ENCODE data around the gene FOXN3. TPM values are rescaled to one million over a fixed set of nuclear protein-coding genes. Genes with fewer than 3 reads are reported as not detected.

FOXN3 gene
- total and polyA plus RNA-seq, 8 donors, result 8.8 to 58.0 (median 31.7) TPM

DNA sequence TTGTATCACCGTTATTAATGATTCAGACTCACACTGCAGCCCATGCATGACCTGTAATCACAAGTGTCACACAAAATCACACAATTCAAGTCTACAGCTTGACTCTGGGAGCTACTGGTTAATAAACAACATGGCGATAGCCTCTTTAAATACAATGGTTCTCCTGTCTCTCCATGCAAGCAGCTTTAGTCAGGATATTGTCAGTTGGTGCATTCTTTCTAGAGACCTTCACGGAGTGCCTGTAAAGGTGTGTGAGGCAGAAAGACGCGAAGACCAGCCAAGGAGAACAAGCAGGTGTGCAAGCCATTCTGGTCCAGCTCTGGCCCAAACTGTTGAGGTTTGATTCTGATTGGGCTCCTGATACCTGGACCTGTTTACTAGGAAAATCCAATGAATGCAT lies 40.0 kb upstream of the FOXN3 start:
- FAIRE-seq (no peak), DNase-seq (no peak), ATAC-seq (no peak)
- no peaks in the 10 kb centered on the region for H3K27me3 ChIP-seq
- H3K27ac ChIP-seq, result no peak overlapping the region
- no peaks in the 10 kb centered on the region for H3K36me3 ChIP-seq
- no peaks in the 10 kb centered on the region for H3K9me3 ChIP-seq
- 89 to 94% methylated on average over 5 of the region's 5 CpGs for WGBS, 2 donors
- H3K4me1 ChIP-seq, result peaks cover 0 to 4% (median 0%) of the 10 kb centered on the region in 3 donors
- H3K4me3 ChIP-seq, result no peak overlapping the region
- TF ChIP-seq, protein P1, sequence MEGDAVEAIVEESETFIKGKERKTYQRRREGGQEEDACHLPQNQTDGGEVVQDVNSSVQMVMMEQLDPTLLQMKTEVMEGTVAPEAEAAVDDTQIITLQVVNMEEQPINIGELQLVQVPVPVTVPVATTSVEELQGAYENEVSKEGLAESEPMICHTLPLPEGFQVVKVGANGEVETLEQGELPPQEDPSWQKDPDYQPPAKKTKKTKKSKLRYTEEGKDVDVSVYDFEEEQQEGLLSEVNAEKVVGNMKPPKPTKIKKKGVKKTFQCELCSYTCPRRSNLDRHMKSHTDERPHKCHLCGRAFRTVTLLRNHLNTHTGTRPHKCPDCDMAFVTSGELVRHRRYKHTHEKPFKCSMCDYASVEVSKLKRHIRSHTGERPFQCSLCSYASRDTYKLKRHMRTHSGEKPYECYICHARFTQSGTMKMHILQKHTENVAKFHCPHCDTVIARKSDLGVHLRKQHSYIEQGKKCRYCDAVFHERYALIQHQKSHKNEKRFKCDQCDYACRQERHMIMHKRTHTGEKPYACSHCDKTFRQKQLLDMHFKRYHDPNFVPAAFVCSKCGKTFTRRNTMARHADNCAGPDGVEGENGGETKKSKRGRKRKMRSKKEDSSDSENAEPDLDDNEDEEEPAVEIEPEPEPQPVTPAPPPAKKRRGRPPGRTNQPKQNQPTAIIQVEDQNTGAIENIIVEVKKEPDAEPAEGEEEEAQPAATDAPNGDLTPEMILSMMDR (IDR thresholded peaks at IDR 0.05), result no peak
- intact Hi-C loops (cut with DNase I), result no loop called here

DNA sequence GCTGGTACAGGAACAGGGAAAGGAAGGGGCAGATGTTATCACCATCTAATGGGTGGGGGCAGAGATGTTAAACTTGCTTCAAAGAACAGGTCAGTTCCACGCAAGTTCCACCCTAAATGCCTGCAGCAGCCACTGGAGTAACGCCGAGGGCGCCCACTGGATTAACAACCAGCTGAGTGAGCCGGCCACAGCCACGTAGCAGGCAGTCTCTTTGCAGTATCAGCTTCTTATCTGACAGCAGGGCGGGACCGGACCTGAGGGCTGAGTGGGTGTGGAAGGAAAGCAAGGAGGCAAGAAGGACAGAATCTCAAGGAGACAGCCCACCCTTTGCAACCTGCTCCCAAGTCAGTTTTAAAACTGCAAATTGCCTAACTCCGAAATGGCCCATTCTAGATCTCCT lies 38.4 kb upstream of the FOXN3 start:
- TF ChIP-seq, protein P1 (IDR thresholded peaks at IDR 0.05), result no peak
- Histone ChIP-seq H3K36me3 (no peaks in the 10 kb centered on the region), H3K4me1 (peaks cover 0 to 4% (median 0%) of the 10 kb centered on the region in 3 donors), H3K9me3 (no peaks in the 10 kb centered on the region), H3K27me3 (no peaks in the 10 kb centered on the region), H3K27ac (no peak overlapping the region), H3K4me3 (no peak overlapping the region)
- ATAC-seq (peak; percentile 43 to 86 (median 70)), DNase-seq (peak in 4 of 6 donors; percentile 11 to 62 (median 24)), FAIRE-seq (no peak)
- intact Hi-C loops (cut with DNase I), result no loop called here
- WGBS, 2 donors, result 31 to 32% methylated on average over 9 of the region's 9 CpGs

DNA sequence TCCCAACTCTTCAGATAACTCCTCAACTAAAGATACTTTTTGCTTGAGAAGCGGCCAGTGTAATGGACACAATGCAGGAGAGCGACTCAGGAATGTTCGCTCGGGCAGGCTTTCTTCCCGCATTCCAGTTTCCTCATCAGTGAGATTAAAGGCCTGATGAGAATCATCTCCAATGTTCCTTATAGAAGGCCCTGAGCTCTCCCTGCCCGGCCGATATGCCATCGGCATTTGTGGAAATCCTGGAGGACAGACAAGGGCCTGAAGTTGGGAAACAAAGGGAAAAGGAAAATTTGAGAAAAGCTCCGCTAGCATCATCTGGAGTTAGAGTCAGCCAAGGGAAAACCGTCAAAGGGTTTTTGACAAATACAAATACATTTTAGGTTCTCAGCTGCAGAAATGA lies 38.0 kb upstream of the FOXN3 start:
- H3K36me3 ChIP-seq, result no peaks in the 10 kb centered on the region
- no peak for ATAC-seq
- 83 to 86% methylated on average over 10 of the region's 10 CpGs for WGBS, 2 donors

DNA sequence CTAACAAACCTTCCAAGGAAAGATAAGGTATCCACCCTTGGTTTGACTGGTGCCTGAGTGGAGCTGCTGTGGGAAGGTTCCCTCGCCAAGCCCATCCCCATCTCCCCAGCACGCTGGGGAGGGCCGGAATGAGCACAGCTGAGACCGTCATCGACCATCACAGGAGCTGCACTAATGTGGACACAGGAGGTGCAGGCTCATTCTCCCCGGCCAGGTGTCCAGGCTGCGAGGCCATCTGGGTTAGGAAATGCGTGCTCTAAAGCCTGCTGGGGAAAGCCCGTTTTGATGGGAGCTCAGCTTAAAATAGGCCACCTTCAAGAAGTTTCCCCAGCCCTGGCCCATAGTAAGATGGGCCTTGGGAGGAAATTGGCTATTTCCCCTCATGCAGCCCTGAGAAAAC lies 35.2 kb upstream of the FOXN3 start:
- DNase-seq, result peak in 1 of 6 donors; percentile 17
- no peak overlapping the region for H3K4me3 ChIP-seq
- ATAC-seq, result no peak

More for the DNA sequence above, 38.0 kb upstream of the FOXN3 start:
- Histone ChIP-seq H3K27ac (no peak overlapping the region), H3K9me3 (no peaks in the 10 kb centered on the region), H3K4me1 (peaks cover 0 to 4% (median 0%) of the 10 kb centered on the region in 3 donors), H3K27me3 (no peaks in the 10 kb centered on the region), H3K4me3 (no peak overlapping the region)
- FAIRE-seq (no peak), DNase-seq (peak in 1 of 6 donors; percentile 5)
- intact Hi-C loops (cut with DNase I), result no loop called here
- TF ChIP-seq, protein P1 (IDR thresholded peaks at IDR 0.05), result no peak

DNA sequence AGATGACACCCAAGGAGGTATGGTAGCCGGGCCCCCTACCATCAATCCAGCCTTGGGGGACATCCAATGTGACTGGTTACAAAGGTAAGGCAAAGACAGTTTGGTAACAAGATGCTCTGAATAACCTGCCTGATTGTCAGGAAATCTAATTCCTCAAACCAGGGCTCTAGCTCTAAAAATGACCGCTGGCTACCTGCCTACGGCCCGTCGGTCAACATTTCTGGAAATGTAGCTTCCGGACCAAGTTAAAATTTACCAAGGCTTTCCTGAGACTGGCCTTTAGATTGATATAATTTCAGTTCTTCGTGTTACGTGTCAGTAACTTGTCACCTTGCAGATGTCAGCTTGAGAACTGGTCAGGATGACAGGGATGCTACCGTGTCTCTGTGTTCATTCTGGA lies 34.2 kb upstream of the FOXN3 start:
- Histone ChIP-seq H3K27me3 (no peaks in the 10 kb centered on the region), H3K36me3 (no peaks in the 10 kb centered on the region), H3K27ac (no peak overlapping the region), H3K4me1 (peaks cover 0 to 4% (median 0%) of the 10 kb centered on the region in 3 donors), H3K9me3 (no peaks in the 10 kb centered on the region), H3K4me3 (no peak overlapping the region)
- FAIRE-seq, result no peak
- WGBS, 2 donors, result 91 to 94% methylated on average over 9 of the region's 9 CpGs
- intact Hi-C loops (cut with DNase I), result no loop called here
- TF ChIP-seq, protein P1 (IDR thresholded peaks at IDR 0.05), result no peak
- ATAC-seq, result no peak
- DNase-seq, result no peak

More for the DNA sequence above, 35.2 kb upstream of the FOXN3 start:
- intact Hi-C loops (cut with DNase I), result no loop called here
- Histone ChIP-seq H3K27me3 (no peaks in the 10 kb centered on the region), H3K9me3 (no peaks in the 10 kb centered on the region), H3K36me3 (no peaks in the 10 kb centered on the region), H3K27ac (no peak overlapping the region), H3K4me1 (peaks cover 0 to 4% (median 0%) of the 10 kb centered on the region in 3 donors)
- TF ChIP-seq, protein P1 (IDR thresholded peaks at IDR 0.05), result no peak
- no peak for FAIRE-seq
- 92 to 96% methylated on average over 9 of the region's 9 CpGs for WGBS, 2 donors

Measured in pancreas (tissue), 10 donors.